Vagina (tissue), 2 donors: ENCODE results near the gene MYLK.

Source experiments
- POLR2A ChIP-seq, 2 donors: fragments of 450-650 bp; IDR thresholded peaks; one replicate each; pipeline ENCODE4 v1.6.1; 2017; ENCODE audit warnings: antibody characterized with exemption in 2 of 2, mild to moderate bottlenecking in 2 of 2, moderate library complexity in 2 of 2
- POLR2AphosphoS5 ChIP-seq, 2 donors: sonication (generic); formaldehyde crosslinking; IDR thresholded peaks; one replicate each; pipeline ENCODE4 v1.9.0; 2017; ENCODE audit warnings: antibody characterized with exemption in 2 of 2, mild to moderate bottlenecking in 2 of 2, low read depth in 1 of 2; ENCODE audit not compliant: insufficient read depth in 1 of 2
- TF ChIP-seq, protein P1 (sequence below), 3 experiments: fragments of 450-650 bp in 2 of 3; fragments of 200-600 bp in 1 of 3; sonication (generic) in 1 of 3; IDR thresholded peaks; one replicate each; pipeline ENCODE4 v1.5.1; 2017 to 2019; ENCODE audit warnings: antibody characterized with exemption in 3 of 3, mild to moderate bottlenecking in 2 of 3, moderate library complexity in 2 of 3

DNA sequence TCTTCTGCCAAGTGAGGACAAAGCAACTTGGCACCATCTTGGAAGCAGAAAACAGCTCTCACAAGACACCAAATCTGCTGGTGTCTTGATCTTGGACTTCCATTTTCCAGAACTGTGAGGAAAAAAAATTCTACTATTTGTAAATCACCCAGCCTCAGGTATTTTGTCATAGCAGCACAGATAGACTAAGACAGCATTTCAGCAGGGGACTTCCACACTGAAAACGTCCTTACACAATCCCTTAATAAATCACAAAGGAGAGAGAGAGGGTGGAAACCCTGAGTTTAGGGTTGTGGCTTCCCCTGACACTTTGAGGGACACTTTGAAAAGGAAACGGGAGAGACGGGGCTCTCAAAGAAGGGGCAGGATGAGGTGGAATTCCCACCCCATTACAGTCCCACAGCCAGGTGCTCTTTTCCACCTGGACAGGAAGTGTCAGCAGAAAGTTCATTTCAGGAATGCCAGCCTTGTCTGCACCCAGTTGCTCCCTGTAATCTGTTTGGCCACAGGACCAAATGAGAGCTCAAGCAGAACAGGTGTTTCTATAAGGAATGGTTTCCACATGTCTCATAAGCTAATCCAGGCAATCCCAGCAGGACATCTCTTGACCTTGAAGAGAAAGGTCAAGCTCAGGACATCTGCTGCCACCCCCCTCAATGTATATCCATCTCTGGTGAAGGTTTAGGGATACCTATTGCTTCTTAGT is 51.3 kb downstream of the MYLK start:
- TF ChIP-seq, protein P1, sequence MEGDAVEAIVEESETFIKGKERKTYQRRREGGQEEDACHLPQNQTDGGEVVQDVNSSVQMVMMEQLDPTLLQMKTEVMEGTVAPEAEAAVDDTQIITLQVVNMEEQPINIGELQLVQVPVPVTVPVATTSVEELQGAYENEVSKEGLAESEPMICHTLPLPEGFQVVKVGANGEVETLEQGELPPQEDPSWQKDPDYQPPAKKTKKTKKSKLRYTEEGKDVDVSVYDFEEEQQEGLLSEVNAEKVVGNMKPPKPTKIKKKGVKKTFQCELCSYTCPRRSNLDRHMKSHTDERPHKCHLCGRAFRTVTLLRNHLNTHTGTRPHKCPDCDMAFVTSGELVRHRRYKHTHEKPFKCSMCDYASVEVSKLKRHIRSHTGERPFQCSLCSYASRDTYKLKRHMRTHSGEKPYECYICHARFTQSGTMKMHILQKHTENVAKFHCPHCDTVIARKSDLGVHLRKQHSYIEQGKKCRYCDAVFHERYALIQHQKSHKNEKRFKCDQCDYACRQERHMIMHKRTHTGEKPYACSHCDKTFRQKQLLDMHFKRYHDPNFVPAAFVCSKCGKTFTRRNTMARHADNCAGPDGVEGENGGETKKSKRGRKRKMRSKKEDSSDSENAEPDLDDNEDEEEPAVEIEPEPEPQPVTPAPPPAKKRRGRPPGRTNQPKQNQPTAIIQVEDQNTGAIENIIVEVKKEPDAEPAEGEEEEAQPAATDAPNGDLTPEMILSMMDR (IDR thresholded peaks at IDR 0.05), result no peak
- TF ChIP-seq POLR2A (IDR thresholded peaks at IDR 0.05) (no peak), POLR2AphosphoS5 (IDR thresholded peaks at IDR 0.05; ENCODE audit: insufficient read depth in 1 of 2, low read depth in 1 of 2) (no peak)
